Breast epithelium (tissue), 3 donors: ENCODE measurements around the gene NQO2.

Source experiments
- CTCF ChIP-seq, 3 donors: fragments of 450-650 bp; IDR thresholded peaks; one replicate each; pipeline ENCODE4 v1.5.1; 2016 to 2017; ENCODE audit warnings: antibody characterized with exemption in 3 of 3, mild to moderate bottlenecking in 3 of 3, moderate library complexity in 3 of 3
- POLR2AphosphoS5 ChIP-seq, 3 donors: sonication (generic); formaldehyde crosslinking; IDR thresholded peaks; one replicate each; pipeline ENCODE4 v1.6.1; 2017; ENCODE audit warnings: antibody characterized with exemption in 3 of 3

GRCh38 chr6:3063733-3064700 lies 64.3 kb downstream of the NQO2 start:
- TF ChIP-seq POLR2AphosphoS5 (IDR thresholded peaks at IDR 0.05), result peak; percentile 83 to 97 (median 95)
- TF ChIP-seq CTCF (IDR thresholded peaks at IDR 0.05), result no peak
